Suprapubic skin (tissue), 4 donors: ENCODE results near the gene BMP10.

Experiments
- EP300 ChIP-seq: sonication (generic); formaldehyde crosslinking; IDR thresholded peaks from one replicate; pipeline ENCODE4 v1.6.1; 2017; ENCODE audit warnings: antibody characterized with exemption
- POLR2AphosphoS5 ChIP-seq, 3 donors: sonication (generic); formaldehyde crosslinking; IDR thresholded peaks; one replicate each; pipeline ENCODE4 v1.6.1; 2017; ENCODE audit warnings: antibody characterized with exemption in 3 of 3
- TF ChIP-seq, protein P1 (sequence below), 2 donors: fragments of 200-600 bp in 1 of 2; fragments of 450-650 bp in 1 of 2; sonication (generic) in 1 of 2; IDR thresholded peaks; one replicate each; pipeline ENCODE4 v1.5.1; 2016 to 2019; ENCODE audit warnings: antibody characterized with exemption in 2 of 2, mild to moderate bottlenecking in 1 of 2, moderate library complexity in 1 of 2

DNA sequence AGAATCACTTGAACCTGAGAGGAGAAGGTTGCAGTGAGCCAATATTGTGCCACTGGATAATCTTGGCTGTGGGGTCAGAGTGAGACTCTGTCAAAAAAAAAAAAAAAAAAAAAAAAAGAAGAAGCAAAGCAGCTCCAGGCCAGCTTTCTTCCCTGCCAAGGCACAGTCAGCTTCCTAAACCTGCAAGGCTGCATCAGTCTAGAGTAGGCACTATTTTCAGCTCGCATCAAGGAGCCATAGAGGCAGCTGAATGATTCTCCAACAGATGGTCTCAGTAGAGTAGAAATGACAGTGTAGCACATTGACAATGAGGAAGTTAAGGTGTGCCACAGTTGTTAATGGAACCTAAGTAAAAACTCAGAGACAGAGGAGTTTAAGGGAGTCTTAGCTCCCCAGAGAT, 35.6 kb downstream of the BMP10 start:
- TF ChIP-seq POLR2AphosphoS5 (IDR thresholded peaks at IDR 0.05) (no peak), EP300 (no peak)
- TF ChIP-seq, protein P1, sequence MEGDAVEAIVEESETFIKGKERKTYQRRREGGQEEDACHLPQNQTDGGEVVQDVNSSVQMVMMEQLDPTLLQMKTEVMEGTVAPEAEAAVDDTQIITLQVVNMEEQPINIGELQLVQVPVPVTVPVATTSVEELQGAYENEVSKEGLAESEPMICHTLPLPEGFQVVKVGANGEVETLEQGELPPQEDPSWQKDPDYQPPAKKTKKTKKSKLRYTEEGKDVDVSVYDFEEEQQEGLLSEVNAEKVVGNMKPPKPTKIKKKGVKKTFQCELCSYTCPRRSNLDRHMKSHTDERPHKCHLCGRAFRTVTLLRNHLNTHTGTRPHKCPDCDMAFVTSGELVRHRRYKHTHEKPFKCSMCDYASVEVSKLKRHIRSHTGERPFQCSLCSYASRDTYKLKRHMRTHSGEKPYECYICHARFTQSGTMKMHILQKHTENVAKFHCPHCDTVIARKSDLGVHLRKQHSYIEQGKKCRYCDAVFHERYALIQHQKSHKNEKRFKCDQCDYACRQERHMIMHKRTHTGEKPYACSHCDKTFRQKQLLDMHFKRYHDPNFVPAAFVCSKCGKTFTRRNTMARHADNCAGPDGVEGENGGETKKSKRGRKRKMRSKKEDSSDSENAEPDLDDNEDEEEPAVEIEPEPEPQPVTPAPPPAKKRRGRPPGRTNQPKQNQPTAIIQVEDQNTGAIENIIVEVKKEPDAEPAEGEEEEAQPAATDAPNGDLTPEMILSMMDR (IDR thresholded peaks at IDR 0.05), result no peak
